ENCODE results near the gene ABCD1.

DNA sequence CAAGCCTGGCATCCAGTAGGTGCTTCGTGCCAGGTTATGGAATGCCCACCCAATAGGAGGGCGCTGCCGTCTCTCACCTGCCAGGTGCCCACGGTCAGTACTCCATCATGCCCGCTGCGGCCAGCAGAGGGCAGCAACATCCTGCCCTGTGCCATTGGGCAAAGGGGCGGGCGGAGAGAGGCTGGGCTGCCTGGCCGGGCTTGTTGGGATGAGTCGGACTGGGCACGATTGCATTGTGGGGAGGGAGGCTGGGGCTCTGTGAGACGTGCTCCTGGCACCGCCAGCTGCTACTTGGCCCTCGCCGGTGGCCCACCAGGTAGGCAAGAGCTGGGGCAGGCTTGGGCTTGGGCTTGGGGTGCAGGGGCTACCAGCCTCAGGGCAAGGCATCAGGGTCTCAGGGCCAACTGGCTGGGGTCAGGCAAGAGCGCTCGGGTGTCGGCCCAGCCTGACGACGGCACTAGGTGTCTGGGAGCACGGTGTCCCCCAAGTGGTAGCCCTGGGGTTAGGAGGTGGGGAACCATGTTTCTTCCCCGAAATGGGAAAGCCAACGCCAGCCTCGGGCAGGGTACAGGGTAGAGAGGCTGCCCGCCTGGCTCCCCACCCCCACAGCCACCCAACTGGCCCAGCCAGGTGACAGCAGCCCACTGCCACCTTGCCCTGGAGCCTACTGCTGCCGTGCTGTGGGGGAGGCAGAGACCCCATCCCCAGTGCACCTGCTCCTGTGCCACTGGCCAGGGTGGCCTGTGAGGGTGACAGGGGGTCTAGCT lies 39.5 kb downstream of the ABCD1 start, which contains the start of gene PLXNB3:
- TF ChIP-seq, protein P1, sequence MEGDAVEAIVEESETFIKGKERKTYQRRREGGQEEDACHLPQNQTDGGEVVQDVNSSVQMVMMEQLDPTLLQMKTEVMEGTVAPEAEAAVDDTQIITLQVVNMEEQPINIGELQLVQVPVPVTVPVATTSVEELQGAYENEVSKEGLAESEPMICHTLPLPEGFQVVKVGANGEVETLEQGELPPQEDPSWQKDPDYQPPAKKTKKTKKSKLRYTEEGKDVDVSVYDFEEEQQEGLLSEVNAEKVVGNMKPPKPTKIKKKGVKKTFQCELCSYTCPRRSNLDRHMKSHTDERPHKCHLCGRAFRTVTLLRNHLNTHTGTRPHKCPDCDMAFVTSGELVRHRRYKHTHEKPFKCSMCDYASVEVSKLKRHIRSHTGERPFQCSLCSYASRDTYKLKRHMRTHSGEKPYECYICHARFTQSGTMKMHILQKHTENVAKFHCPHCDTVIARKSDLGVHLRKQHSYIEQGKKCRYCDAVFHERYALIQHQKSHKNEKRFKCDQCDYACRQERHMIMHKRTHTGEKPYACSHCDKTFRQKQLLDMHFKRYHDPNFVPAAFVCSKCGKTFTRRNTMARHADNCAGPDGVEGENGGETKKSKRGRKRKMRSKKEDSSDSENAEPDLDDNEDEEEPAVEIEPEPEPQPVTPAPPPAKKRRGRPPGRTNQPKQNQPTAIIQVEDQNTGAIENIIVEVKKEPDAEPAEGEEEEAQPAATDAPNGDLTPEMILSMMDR (IDR thresholded peaks at IDR 0.05 in 4 of 5, conservative IDR thresholded peaks at IDR 0.05 in 1 of 5) = peak; percentile 63 to 90 (median 82)
- no peak for TF ChIP-seq POLR2A (IDR thresholded peaks at IDR 0.05)
